ENCODE data around the gene OR6C70.
"Not testable (repeated sequence)": the region's sequence is repeated elsewhere in the genome, so short reads cannot be mapped to it uniquely, and the experiment has no call there.

Gene OR6C70

GRCh38 chr12:55470088-55470829, at the start of gene OR6C70:
TSS of gene OR6C70 (minus strand) at chr12:55470138. CDS start at chr12:55470138, 0 bp downstream.
- DNase-seq (ENCODE audit: low read depth) = no peak

GRCh38 chr12:55516391-55516790, 46.5 kb upstream of the OR6C70 start:
- no peak for DNase-seq (ENCODE audit: low read depth)

GRCh38 chr12:55515696-55516095, 45.8 kb upstream of the OR6C70 start:
- DNase-seq (ENCODE audit: low read depth) = no peak

GRCh38 chr12:55501601-55502000, 31.7 kb upstream of the OR6C70 start:
- no peak for DNase-seq (ENCODE audit: low read depth)

GRCh38 chr12:55499810-55500252, 29.9 kb upstream of the OR6C70 start:
- DNase-seq (ENCODE audit: low read depth) = no peak

- no peak for DNase-seq (ENCODE audit: low read depth)
Measured at GRCh38 chr12:55499231-55499630, 29.3 kb upstream of the OR6C70 start.

GRCh38 chr12:55495490-55495889, 25.6 kb upstream of the OR6C70 start:
- no peak for DNase-seq (ENCODE audit: low read depth)

- no peak for DNase-seq (ENCODE audit: low read depth)
Measured at GRCh38 chr12:55492078-55492477, 22.1 kb upstream of the OR6C70 start, which contains the start of gene OR6C68. TSS of gene OR6C68 (plus strand) at chr12:55492378. CDS start at chr12:55492378, 0 bp downstream.

GRCh38 chr12:55484284-55484683, 14.3 kb upstream of the OR6C70 start:
- not testable (repeated sequence) for DNase-seq (ENCODE audit: low read depth)

GRCh38 chr12:55479136-55479535, 9.2 kb upstream of the OR6C70 start:
- not testable (repeated sequence) for DNase-seq (ENCODE audit: low read depth)

GRCh38 chr12:55472264-55472663, 2.3 kb upstream of the OR6C70 start:
- DNase-seq (ENCODE audit: low read depth) = no peak

GRCh38 chr12:55469291-55469690, 647 bp downstream of the OR6C70 start:
- no peak for DNase-seq (ENCODE audit: low read depth)

GRCh38 chr12:55467836-55468235, 2.1 kb downstream of the OR6C70 start:
- DNase-seq (ENCODE audit: low read depth) = no peak

- DNase-seq (ENCODE audit: low read depth) = not testable (repeated sequence)
Measured at GRCh38 chr12:55464926-55465325, 5.0 kb downstream of the OR6C70 start.

GRCh38 chr12:55448825-55449224, 21.1 kb downstream of the OR6C70 start:
- DNase-seq (ENCODE audit: low read depth) = no peak

GRCh38 chr12:55446326-55446725, 23.6 kb downstream of the OR6C70 start:
- DNase-seq (ENCODE audit: low read depth) = no peak

GRCh38 chr12:55445357-55445756, 24.6 kb downstream of the OR6C70 start:
- no peak for DNase-seq (ENCODE audit: low read depth)

GRCh38 chr12:55443776-55444175, 26.2 kb downstream of the OR6C70 start, which contains the start of gene OR6C2:
TSS of gene OR6C2 (plus strand) at chr12:55444076. CDS start at chr12:55452214, 8,138 bp downstream.
- DNase-seq (ENCODE audit: low read depth) = no peak

- not testable (repeated sequence) for DNase-seq (ENCODE audit: low read depth)
Measured at GRCh38 chr12:55441233-55441632, 28.7 kb downstream of the OR6C70 start.

GRCh38 chr12:55428331-55429243, 41.4 kb downstream of the OR6C70 start:
- DNase-seq (ENCODE audit: low read depth) = no peak

- no peak for DNase-seq (ENCODE audit: low read depth)
Measured at GRCh38 chr12:55425954-55426353, 44.0 kb downstream of the OR6C70 start, which contains the start of gene OR6C76. TSS of gene OR6C76 (plus strand) at chr12:55426254. CDS start at chr12:55426254, 0 bp downstream.

- DNase-seq (ENCODE audit: low read depth) = no peak
Measured at GRCh38 chr12:55420307-55420962, 49.5 kb downstream of the OR6C70 start.
